Measurements from ENCODE around the gene PDE11A. TPM values are rescaled to one million over a fixed set of nuclear protein-coding genes. Genes with fewer than 3 reads are reported as not detected.

Gene PDE11A
- total and polyA plus RNA-seq, 2 of the 8 experiments (the other 6 are each of a cell fraction or from before 2014, with no cell fraction given): 0.19 to 0.23 TPM

GRCh38 chr2:177667626-177668025 is 405.0 kb downstream of the PDE11A start (continued):
- no peak for TF ChIP-seq HDAC2 (IDR thresholded peaks at IDR 0.05; ENCODE audit: borderline replicate concordance in 1 of 2, low read depth in 2 of 2, low read length in 2 of 2)
- TF ChIP-seq JUN (IDR thresholded peaks at IDR 0.05; ENCODE audit: low read depth, low read length): no peak
- TF ChIP-seq CTCF (IDR thresholded peaks at IDR 0.05; ENCODE audit: control extremely low read depth in 1 of 3, insufficient read depth in 1 of 3, low read depth in 1 of 3, low read length in 3 of 3): no peak
- no peak for TF ChIP-seq RBBP5 (IDR thresholded peaks at IDR 0.05; ENCODE audit: borderline replicate concordance, low read depth, low read length)
- no peak for TF ChIP-seq SIN3A (conservative IDR thresholded peaks at IDR 0.05 in 1 of 2, IDR thresholded peaks at IDR 0.05 in 1 of 2; ENCODE audit: low read depth in 1 of 2, low read length in 2 of 2)

All from H1 (cell line).